GM19351 (cell line): ENCODE results near the gene IGFL4.

Source experiments
- ATAC-seq: cut with Tn5 transposase; IDR thresholded peaks from one replicate; pipeline ENCODE4 v1.9.1; 2021; ENCODE audit warnings: mild to moderate bottlenecking, moderate library complexity; ENCODE audit not compliant: unreplicated experiment

IGFL4 gene

DNA sequence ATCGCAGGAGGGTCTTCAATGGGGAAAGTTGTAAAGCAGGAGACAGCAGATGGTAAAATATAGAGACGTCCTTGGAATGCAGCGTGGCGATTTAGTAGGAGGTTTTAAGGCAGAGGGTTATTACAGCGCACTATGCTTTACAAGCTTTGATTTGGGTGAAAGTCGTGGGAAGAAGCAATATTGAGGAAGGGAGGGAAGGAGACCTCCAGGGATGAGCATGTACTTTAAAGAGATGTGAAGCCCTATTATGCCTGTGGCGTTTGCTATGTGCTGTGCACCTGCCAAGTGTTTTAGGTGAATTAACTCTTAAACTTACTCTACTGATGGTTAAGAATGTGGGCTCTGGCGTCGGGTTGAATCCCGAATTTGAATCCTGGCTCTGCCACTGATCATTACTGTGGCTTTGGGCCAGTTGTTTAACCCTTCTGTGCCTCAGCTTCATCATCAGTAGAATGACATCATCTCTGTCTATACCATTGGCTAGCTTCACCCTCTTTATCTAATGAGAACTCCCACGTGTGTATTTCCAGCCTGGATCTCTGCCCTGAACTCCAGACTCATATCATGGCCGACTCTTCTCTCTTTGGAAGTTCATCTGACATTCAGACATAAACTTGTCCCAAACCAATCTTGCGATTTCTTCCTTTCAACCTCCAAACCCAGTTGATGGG, 45.0 kb downstream of the IGFL4 start:
- no peak for ATAC-seq

DNA sequence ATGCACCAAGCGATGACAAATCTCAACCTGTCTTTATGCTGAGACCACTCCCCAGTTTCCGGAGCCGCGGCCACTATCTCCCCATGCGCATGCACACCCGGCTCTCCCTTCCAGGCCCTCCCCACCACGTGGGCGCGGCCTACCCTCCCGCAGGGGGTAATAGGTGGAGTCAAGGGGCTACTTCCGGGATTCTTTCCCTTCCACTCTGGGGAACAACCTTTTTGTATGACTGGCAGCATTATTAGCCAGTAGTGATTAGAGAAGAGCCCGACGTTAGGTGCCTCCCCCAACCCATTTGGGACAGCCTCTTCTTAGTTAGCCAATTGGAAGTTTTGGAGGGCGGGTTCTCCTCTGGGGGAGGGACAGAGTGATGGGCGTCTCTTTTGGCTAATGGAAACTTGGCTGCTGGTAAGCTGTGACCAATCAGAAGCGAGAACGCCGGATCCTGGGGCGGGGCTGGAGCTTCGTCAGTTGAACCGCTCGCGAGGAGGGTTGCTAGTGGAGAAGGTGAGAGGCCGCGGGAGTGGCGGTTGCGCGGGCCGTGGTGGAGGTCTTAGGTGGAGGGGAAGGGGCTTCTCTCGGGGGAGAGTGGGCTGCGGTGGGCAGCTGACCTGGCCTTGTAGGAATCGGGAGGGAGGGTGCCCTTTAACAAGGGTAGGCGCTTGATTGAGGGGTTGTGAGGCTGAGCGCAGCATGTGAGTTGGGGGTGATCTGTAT, 45.6 kb downstream of the IGFL4 start, which contains the start of gene CCDC61:
CCDC61 (plus strand) TSS at position 470 of the 717 bp plus-strand sequence. CDS start 7,552 bp downstream, outside the sequence.
- peak; percentile 93 for ATAC-seq

DNA sequence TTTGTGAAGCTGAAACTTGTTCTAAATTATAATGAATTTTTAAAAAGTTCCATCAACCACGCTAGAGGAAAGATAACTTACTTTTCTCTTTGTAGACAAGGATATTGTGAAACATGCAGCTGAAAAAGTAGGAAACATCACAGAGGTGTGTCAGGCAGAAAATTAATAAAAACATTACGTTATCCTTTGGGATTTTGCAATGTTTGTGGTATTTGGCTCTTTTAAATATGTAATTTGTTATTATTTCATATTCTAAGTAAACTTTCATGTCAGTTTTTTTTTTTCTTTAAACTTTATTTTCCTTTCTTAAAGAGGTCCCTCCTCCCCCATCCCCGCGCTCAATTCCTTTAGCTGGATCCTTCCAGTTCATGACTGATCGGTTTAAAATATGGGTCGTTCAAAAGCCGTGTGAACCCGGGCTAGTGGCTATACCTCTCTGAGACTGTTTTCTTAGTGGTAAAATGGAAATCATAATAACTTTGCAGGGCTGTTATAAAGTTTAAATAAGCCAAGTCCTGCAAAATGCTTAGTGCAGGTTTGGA, 46.3 kb downstream of the IGFL4 start:
- ATAC-seq, result peak; percentile 7

DNA sequence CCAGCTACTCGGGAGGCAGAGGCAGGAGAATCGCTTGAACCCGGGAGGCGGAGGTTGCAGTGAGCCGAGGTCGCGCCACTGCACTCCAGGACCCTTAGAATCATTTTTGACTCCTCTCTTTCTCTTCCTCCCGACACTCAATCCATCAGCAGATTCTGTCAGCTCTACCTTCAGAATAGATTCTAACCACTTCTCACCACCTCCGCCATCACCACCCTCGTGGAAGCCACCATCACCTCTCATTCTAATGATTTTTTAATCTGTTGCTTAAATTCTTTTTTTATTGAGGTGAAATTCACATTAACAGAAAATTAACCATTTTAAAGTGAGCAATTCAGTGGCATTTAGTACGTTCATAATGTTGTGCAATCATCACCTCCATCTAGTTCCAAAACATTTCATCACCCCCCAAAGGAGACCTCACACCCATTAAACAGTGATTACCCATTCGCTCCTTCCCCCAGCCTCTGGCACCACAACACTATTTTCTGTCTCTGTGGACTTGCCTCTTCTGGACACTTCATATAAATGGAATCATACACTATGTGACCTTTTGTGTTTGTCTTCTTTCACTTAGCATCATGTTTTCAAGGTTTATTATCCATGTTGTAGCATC, 50.6 kb downstream of the IGFL4 start:
- no peak for ATAC-seq
